Activated CD4-positive, alpha-beta T cell treated with anti-CD3 and anti-CD28 coated beads for 36 hours (primary cell): Measurements from ENCODE around the gene PDCD1LG2. TPM values are rescaled to one million over a fixed set of nuclear protein-coding genes. Genes with fewer than 3 reads are reported as not detected.
"Not testable (repeated sequence)": the region's sequence is repeated elsewhere in the genome, so short reads cannot be mapped to it uniquely, and the experiment has no call there.

Source experiments
- ATAC-seq: fragments of 200-7000 bp; cut with Tn5 transposase; one replicate; pipeline ENCODE4 v1.10.0; 2021; ENCODE audit warnings: mild to moderate bottlenecking, moderate library complexity
- CTCF ChIA-PET: fragments of 350-600 bp; sonication (Branson Sonifier 250); formaldehyde crosslinking; loops from one replicate; lab custom pipeline; 2021; ENCODE audit warnings: antibody characterized with exemption; lab: Charles Lee
- POLR2A ChIA-PET: fragments of 350-600 bp; sonication (Branson Sonifier 250); formaldehyde crosslinking; loops from one replicate; lab custom pipeline; 2021; ENCODE audit warnings: antibody characterized with exemption, inconsistent platforms; lab: Charles Lee
- DNase-seq: peaks from one replicate; pipeline ENCODE4 v3.0.0-alpha.2; 2020
- H3K27ac Mint-ChIP-seq: one replicate; pipeline ENCODE4 v1.8.0; 2021; ENCODE audit warnings: mixed read lengths
- H3K27me3 Mint-ChIP-seq: one replicate; pipeline ENCODE4 v1.8.0; 2021; ENCODE audit warnings: mixed read lengths
- H3K36me3 Mint-ChIP-seq: one replicate; pipeline ENCODE4 v1.8.0; 2021; ENCODE audit warnings: low read depth, mixed read lengths
- H3K4me1 Mint-ChIP-seq: one replicate; pipeline ENCODE4 v1.8.0; 2021; ENCODE audit warnings: mixed read lengths
- H3K4me3 Mint-ChIP-seq: one replicate; pipeline ENCODE4 v1.8.0; 2021; ENCODE audit warnings: mild to moderate bottlenecking, moderate library complexity, mixed read lengths
- H3K9me3 Mint-ChIP-seq: one replicate; pipeline ENCODE4 v1.8.0; 2021; ENCODE audit warnings: low read depth, mixed read lengths
- intact Hi-C, 2 experiments: fragments of 100-400 bp; cut with DNase I in 1 of 2; cut with micrococcal nuclease in 1 of 2; formaldehyde crosslinking; loops; one replicate each; pipeline versions ENCODE4 v1.14.2 to v1.15.1; 2022 to 2024; cut with DNase I, micrococcal nuclease
- total RNA-seq, 2 experiments: library from RNA; stranded (reverse); gene quantifications; one replicate each; pipeline ENCODE4 v1.2.3, GENCODE V29; 2021

Gene PDCD1LG2
- total RNA-seq = under 1 TPM; 0.43 to 0.81 TPM

- Mint-ChIP-seq H3K4me1 (peaks cover 50% of the 10 kb centered on the region), H3K36me3 (peaks cover 5% of the 10 kb centered on the region), H3K27ac (peak within 1 kb of the TSS; percentile 89), H3K9me3 (peaks cover 6% of the 10 kb centered on the region), H3K27me3 (no peaks in the 10 kb centered on the region), H3K4me3 (peak within 1 kb of the TSS; percentile 64)
- ChIA-PET CTCF (interaction anchor here (0.8 to 2.2 kb wide), 18 partner anchors 9 to 537 kb away, joined by 3 to 8 read pairs (median 4); partner anchors contain the start of gene CD274), POLR2A (interaction anchor here (0.6 to 1.4 kb wide), 3 partner anchors 51 to 534 kb away, joined by 4 to 6 read pairs (median 4); no protein-coding TSS in a partner anchor)
- DNase-seq (peak; percentile 78), ATAC-seq (peak; percentile 92)
- intact Hi-C loops = loop anchor here (1.0 to 2.0 kb wide), 6 partner anchors 16 to 76 kb away; partner anchors contain the start of gene CD274 (in 1 of the 2)
These were observed at the start of gene PDCD1LG2 for GRCh38 chr9:5510360-5510931. Gene PDCD1LG2, plus strand, starts transcription at chr9:5510531. Its CDS starts 12,016 bp downstream, at chr9:5522547.

DNA sequence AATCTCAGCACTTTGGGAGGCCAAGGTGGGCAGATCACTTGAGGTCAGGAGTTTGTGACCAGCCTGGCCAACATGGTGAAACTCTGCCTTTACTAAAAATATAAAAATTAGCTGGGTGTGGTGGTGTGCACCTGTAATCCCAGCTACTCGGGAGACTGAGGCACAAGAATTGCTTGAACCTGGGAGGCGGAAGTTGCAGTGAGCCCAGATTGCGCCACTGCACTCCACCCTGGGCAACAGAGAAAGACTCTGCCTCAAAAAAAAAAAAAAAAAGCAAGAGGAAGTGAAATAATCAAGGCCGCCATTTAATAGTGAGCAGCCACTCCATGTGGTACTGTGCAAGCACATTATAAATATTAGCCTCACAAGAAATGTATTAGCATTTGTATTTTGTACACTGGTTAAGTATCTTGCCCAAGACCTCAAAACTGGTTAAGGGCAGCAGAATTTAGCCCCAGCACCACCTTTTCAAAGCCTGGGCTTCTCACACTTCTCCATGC is 45.5 kb upstream of the PDCD1LG2 start:
- H3K4me3 Mint-ChIP-seq, POLR2A ChIA-PET, H3K27ac Mint-ChIP-seq, H3K9me3 Mint-ChIP-seq, intact Hi-C loops, DNase-seq, ATAC-seq, H3K27me3 Mint-ChIP-seq: not testable (repeated sequence)
- Mint-ChIP-seq H3K4me1 (peaks cover 60% of the 10 kb centered on the region), H3K36me3 (peaks cover 92% of the 10 kb centered on the region)
- CTCF ChIA-PET = interaction anchor here (0.7 to 1.4 kb wide), 5 partner anchors 25 to 354 kb away, joined by 3 read pairs; no protein-coding TSS in a partner anchor

GRCh38 chr9:5466005-5466404 is 44.3 kb upstream of the PDCD1LG2 start:
- ATAC-seq = no peak
- no peak overlapping the region for H3K27ac Mint-ChIP-seq
- ChIA-PET CTCF (interaction anchor here (0.6 to 1.4 kb wide), 4 partner anchors 8 to 553 kb away, joined by 3 to 7 read pairs (median 4); no protein-coding TSS in a partner anchor), POLR2A (interaction anchor here (0.6 kb wide), 1 partner anchor 21 kb away, joined by 3 read pairs; no protein-coding TSS in a partner anchor)
- peaks cover 59% of the 10 kb centered on the region for H3K4me1 Mint-ChIP-seq
- H3K9me3 Mint-ChIP-seq = no peaks in the 10 kb centered on the region
- H3K27me3 Mint-ChIP-seq = no peaks in the 10 kb centered on the region
- no peak overlapping the region for H3K4me3 Mint-ChIP-seq
- intact Hi-C loops = no loop called here
- DNase-seq = no peak
- H3K36me3 Mint-ChIP-seq = peaks cover 90% of the 10 kb centered on the region

- intact Hi-C loops = no loop called here
- Mint-ChIP-seq H3K27me3 (no peaks in the 10 kb centered on the region), H3K27ac (no peak overlapping the region), H3K4me3 (no peak overlapping the region), H3K4me1 (peaks cover 56% of the 10 kb centered on the region), H3K36me3 (peaks cover 84% of the 10 kb centered on the region), H3K9me3 (no peaks in the 10 kb centered on the region)
- DNase-seq = no peak
- ChIA-PET CTCF (interaction anchor here (0.8 to 1.4 kb wide), 2 partner anchors 9 to 12 kb away, joined by 3 to 7 read pairs; no protein-coding TSS in a partner anchor), POLR2A (interaction anchor here (0.6 kb wide), 1 partner anchor 21 kb away, joined by 3 read pairs; no protein-coding TSS in a partner anchor)
- ATAC-seq = no peak
These were observed 43.6 kb upstream of the PDCD1LG2 start for GRCh38 chr9:5466766-5467165.

- CTCF ChIA-PET = interaction anchor here (0.7 to 1.2 kb wide), 2 partner anchors 117 to 290 kb away, joined by 3 read pairs; no protein-coding TSS in a partner anchor
- Mint-ChIP-seq H3K27ac (no peak overlapping the region), H3K36me3 (peaks cover 67% of the 10 kb centered on the region), H3K27me3 (no peaks in the 10 kb centered on the region), H3K4me3 (no peak overlapping the region), H3K4me1 (peaks cover 44% of the 10 kb centered on the region), H3K9me3 (no peaks in the 10 kb centered on the region)
- ATAC-seq = no peak
- no peak for DNase-seq
- POLR2A ChIA-PET = no interaction called here
- intact Hi-C loops = no loop called here
These were observed 41.5 kb upstream of the PDCD1LG2 start for GRCh38 chr9:5468850-5469249.

GRCh38 chr9:5470122-5470521 is 40.2 kb upstream of the PDCD1LG2 start:
- H3K36me3 Mint-ChIP-seq = peaks cover 56% of the 10 kb centered on the region
- POLR2A ChIA-PET = no interaction called here
- peaks cover 40% of the 10 kb centered on the region for H3K4me1 Mint-ChIP-seq
- no peak for ATAC-seq
- DNase-seq = no peak
- CTCF ChIA-PET = interaction anchor here (1.2 kb wide), 1 partner anchor 291 kb away, joined by 3 read pairs; no protein-coding TSS in a partner anchor
- intact Hi-C loops = no loop called here
- peaks cover 4% of the 10 kb centered on the region for H3K9me3 Mint-ChIP-seq
- H3K27me3 Mint-ChIP-seq = no peaks in the 10 kb centered on the region
- H3K27ac Mint-ChIP-seq = no peak overlapping the region
- no peak overlapping the region for H3K4me3 Mint-ChIP-seq

DNA sequence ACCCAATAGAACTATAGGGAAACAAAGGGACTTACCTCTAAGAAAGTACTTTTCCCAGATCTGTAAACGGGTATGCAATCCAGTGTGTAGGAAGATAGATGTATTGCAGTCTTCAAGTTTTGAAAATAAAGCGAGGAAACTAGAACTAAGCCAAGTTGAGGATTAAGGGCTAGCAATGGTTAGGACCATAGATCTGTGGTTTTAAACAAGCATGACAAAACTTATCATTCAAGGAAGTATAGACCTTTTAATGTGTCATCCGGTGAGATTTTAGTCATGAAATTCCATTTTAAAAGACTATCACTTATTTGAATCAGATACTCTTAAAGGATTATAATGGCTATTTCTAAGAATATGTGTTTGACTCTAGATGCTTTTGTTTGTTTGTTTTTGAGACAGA is 39.5 kb upstream of the PDCD1LG2 start:
- intact Hi-C loops = no loop called here
- Mint-ChIP-seq H3K4me1 (peaks cover 35% of the 10 kb centered on the region), H3K36me3 (peaks cover 49% of the 10 kb centered on the region), H3K4me3 (no peak overlapping the region), H3K9me3 (peaks cover 5% of the 10 kb centered on the region), H3K27ac (no peak overlapping the region), H3K27me3 (no peaks in the 10 kb centered on the region)
- CTCF ChIA-PET = no interaction called here
- peak; percentile 80 for ATAC-seq
- DNase-seq = no peak
- POLR2A ChIA-PET = no interaction called here

DNA sequence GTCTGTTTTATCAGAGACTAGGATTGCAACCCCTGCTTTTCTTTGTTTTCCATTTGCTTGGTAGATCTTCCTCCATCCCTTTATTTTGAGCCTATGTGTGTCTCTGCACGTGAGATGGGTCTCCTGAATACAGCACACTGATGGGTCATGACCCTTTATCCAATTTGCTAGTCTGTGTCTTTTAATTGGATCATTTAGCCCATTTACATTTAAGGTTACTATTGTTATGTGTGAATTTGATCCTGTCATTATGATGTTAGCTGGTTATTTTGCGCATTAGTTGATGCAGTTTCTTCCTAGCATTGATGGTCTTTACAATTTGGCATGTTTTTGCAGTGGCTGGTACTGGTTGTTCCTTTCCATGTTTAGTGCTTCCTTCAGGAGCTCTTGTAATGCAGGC is 34.7 kb upstream of the PDCD1LG2 start:
- H3K4me3 Mint-ChIP-seq, intact Hi-C loops, H3K27me3 Mint-ChIP-seq, CTCF ChIA-PET, ATAC-seq, POLR2A ChIA-PET, H3K27ac Mint-ChIP-seq, DNase-seq: not testable (repeated sequence)
- H3K9me3 Mint-ChIP-seq = peaks cover 16% of the 10 kb centered on the region
- peaks cover 20% of the 10 kb centered on the region for H3K36me3 Mint-ChIP-seq
- H3K4me1 Mint-ChIP-seq = peaks cover 26% of the 10 kb centered on the region

DNA sequence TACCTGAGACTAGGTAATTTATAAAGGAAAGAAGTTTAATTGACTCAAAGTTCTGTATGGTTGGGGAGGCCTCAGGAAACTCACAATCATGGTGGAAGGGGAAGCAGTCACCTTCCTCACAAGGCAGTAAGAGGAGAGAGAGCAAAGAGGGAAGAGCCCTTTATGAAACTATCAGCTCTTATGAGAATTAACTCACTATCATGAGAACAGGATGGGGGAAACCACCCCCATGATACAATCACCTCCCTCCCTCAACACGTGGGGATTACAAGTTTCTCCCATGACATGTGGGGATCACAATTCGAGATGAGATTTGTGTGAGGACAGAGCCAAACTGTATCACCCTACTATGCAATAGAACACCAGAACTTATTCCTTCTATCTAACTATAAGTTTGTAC is 32.1 kb upstream of the PDCD1LG2 start:
- peak; percentile 32 for DNase-seq
- H3K9me3 Mint-ChIP-seq = peaks cover 16% of the 10 kb centered on the region
- POLR2A ChIA-PET = interaction anchor here (0.8 to 1.0 kb wide), 2 partner anchors 19 to 79 kb away, joined by 3 to 4 read pairs; no protein-coding TSS in a partner anchor

DNA sequence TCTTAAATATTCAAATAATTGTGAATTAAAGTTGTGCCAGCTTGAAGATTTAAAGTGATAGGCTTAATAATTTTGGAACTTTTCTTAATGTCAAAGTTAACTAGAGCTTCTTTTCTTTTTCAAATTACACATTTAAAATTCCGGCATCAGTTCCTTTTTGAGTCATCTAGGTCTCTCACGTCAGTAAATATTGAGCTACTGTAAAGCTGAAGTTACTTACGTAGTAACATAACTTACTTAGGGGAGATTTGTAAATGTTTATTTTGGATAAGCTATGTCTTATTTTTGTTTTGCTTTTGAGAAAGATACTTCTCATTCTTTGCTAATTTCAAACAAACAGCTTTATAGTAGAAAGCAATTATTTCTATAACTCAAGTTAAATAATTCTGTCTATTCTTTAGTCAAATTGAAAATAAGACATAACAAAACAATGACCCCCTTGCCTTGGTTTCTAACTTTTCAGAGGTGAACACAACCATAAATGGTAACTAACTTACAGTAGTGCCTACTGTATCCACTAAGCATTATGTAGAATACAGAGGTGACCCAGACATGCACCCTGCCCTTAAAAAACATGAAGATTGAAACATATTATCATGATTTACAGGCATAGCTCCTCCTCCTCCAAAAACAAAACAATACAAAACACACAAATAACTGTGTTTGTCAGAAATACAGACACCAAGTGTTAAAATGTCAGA is 30.2 kb upstream of the PDCD1LG2 start:
- Mint-ChIP-seq H3K9me3 (peaks cover 11% of the 10 kb centered on the region), H3K36me3 (peaks cover 13% of the 10 kb centered on the region), H3K27ac (no peak overlapping the region), H3K4me3 (no peak overlapping the region), H3K27me3 (peaks cover 3% of the 10 kb centered on the region), H3K4me1 (peaks cover 17% of the 10 kb centered on the region)
- ChIA-PET POLR2A (no interaction called here), CTCF (interaction anchor here (0.7 to 1.6 kb wide), 6 partner anchors 10 to 110 kb away, joined by 3 to 4 read pairs (median 4); partner anchors contain the start of gene CD274)
- intact Hi-C loops = no loop called here
- DNase-seq (no peak), ATAC-seq (peak; percentile 28)

More for the DNA sequence above, 32.1 kb upstream of the PDCD1LG2 start:
- peak; percentile 90 for ATAC-seq
- Mint-ChIP-seq H3K27me3 (peaks cover under 1% of the 10 kb centered on the region), H3K4me1 (peaks cover 20% of the 10 kb centered on the region), H3K36me3 (peaks cover 13% of the 10 kb centered on the region), H3K4me3 (no peak overlapping the region), H3K27ac (peak overlapping the region; percentile 1)
- intact Hi-C loops = no loop called here
- CTCF ChIA-PET = interaction anchor here (1.4 kb wide), 1 partner anchor 16 kb away, joined by 5 read pairs; no protein-coding TSS in a partner anchor

DNA sequence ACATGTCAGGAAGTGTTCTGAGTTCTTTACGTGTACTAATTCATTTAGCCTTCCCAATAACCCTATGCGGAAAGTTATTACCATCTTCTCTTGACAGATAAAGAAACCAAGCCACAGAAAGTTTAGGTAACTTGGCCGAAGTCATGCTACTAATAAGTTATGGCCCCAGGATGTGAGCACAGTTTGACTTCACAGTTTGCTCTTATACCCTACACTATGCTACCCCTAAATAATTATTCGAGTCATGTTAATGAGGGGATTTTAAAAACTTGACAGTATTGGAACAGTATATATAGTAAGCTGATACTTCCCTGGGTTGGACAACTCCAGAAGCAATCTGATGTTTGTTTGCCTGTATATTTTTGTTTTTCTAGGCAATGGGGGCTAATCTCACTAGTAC is 29.4 kb upstream of the PDCD1LG2 start:
- no peak overlapping the region for H3K27ac Mint-ChIP-seq
- peaks cover 13% of the 10 kb centered on the region for H3K36me3 Mint-ChIP-seq
- CTCF ChIA-PET = interaction anchor here (0.7 to 1.3 kb wide), 2 partner anchors 13 to 30 kb away, joined by 3 to 4 read pairs; partner anchors contain the start of gene CD274
- H3K27me3 Mint-ChIP-seq = peaks cover 3% of the 10 kb centered on the region
- intact Hi-C loops = no loop called here
- peaks cover 11% of the 10 kb centered on the region for H3K9me3 Mint-ChIP-seq
- no peak for ATAC-seq
- peaks cover 17% of the 10 kb centered on the region for H3K4me1 Mint-ChIP-seq
- DNase-seq = no peak
- POLR2A ChIA-PET = no interaction called here
- no peak overlapping the region for H3K4me3 Mint-ChIP-seq
